Keratinocyte (primary cell): ENCODE results near the gene FHL1.

Experiments
- CTCF ChIP-seq, 3 experiments: IDR thresholded peaks in 1 of 3; conservative IDR thresholded peaks in 1 of 3; optimal IDR thresholded peaks in 1 of 3; 2 replicates in 2 of 3; 3 replicates in 1 of 3; pipeline versions ENCODE3 to v1.5.1; 2011; ENCODE audit warnings: low read length in 3 of 3, mild to moderate bottlenecking in 3 of 3, moderate library complexity in 2 of 3, control low read depth in 1 of 3, inconsistent platforms in 1 of 3; ENCODE audit not compliant: insufficient read depth in 2 of 3; ENCODE audit errors: extremely low read depth in 1 of 3
- EZH2 ChIP-seq: IDR thresholded peaks from one replicate; pipeline ENCODE4 v1.6.1; 2012; ENCODE audit warnings: inconsistent platforms, mild to moderate bottlenecking, low read length, moderate library complexity

- TF ChIP-seq CTCF (optimal IDR thresholded peaks at IDR 0.05 in 1 of 3, IDR thresholded peaks at IDR 0.05 in 1 of 3, conservative IDR thresholded peaks at IDR 0.05 in 1 of 3; ENCODE audit: extremely low read depth in 1 of 3, insufficient read depth in 2 of 3, low read length in 3 of 3) (no peak), EZH2 (no peak)
These were observed 42.4 kb upstream of the FHL1 start for GRCh38 chrX:136104936-136105335.
